GM12875 (cell line): Measurements from ENCODE around the gene ATP6V1A.

Experiments used
- H3K4me3 ChIP-seq: one replicate; pipeline ENCODE4 v1.5.1; 2011; ENCODE audit warnings: low read depth, low read length, control low read depth
- TF ChIP-seq, protein P1 (sequence below): IDR thresholded peaks from 2 replicates; pipeline ENCODE4 v1.5.1; 2011; ENCODE audit warnings: low read depth, mild to moderate bottlenecking, control low read depth, inconsistent platforms, low read length, moderate library complexity, borderline replicate concordance; ENCODE audit not compliant: insufficient read depth

ATP6V1A gene

DNA sequence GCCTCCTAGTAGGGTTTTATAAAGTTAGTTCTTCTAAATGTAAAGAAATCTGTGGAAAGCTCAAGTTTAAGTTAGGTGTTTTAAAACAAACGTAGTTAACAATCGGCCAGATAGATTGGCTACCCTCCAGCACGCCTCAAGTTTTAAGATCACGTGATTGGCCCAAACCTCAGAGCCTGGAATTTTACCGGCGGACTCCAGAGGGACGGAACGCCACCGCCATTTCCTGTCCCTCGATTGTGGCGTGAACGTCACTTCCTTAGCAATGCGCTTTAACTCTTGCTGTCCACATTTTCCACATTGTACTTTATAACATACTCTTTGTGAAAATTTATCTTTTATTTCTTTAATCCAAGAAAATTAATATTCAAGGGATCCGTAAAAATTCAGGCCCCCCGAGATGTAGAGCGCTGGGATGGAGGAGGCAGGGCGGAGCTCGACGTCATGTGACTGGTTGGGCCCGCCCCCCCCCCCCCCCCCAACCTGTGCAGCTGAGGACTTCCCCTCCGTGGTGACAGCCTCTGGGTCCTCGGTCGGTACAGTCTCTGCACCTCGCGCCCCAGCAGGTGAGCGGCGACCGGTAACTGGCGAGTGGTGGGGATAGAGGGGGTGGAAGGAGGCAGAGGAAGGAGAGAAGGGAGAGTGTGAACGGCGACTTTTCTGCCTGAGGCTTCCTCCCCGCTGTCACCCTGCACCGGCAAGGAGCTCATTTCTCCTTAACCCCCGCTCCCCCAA, at the start of gene ATP6V1A:
TSS of gene ATP6V1A (plus strand) at position 488 of the 735 bp plus-strand sequence. CDS start 31,719 bp downstream, outside the sequence.
- H3K4me3 ChIP-seq: peak within 1 kb of the TSS; percentile 96
- TF ChIP-seq, protein P1, sequence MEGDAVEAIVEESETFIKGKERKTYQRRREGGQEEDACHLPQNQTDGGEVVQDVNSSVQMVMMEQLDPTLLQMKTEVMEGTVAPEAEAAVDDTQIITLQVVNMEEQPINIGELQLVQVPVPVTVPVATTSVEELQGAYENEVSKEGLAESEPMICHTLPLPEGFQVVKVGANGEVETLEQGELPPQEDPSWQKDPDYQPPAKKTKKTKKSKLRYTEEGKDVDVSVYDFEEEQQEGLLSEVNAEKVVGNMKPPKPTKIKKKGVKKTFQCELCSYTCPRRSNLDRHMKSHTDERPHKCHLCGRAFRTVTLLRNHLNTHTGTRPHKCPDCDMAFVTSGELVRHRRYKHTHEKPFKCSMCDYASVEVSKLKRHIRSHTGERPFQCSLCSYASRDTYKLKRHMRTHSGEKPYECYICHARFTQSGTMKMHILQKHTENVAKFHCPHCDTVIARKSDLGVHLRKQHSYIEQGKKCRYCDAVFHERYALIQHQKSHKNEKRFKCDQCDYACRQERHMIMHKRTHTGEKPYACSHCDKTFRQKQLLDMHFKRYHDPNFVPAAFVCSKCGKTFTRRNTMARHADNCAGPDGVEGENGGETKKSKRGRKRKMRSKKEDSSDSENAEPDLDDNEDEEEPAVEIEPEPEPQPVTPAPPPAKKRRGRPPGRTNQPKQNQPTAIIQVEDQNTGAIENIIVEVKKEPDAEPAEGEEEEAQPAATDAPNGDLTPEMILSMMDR: no peak

DNA sequence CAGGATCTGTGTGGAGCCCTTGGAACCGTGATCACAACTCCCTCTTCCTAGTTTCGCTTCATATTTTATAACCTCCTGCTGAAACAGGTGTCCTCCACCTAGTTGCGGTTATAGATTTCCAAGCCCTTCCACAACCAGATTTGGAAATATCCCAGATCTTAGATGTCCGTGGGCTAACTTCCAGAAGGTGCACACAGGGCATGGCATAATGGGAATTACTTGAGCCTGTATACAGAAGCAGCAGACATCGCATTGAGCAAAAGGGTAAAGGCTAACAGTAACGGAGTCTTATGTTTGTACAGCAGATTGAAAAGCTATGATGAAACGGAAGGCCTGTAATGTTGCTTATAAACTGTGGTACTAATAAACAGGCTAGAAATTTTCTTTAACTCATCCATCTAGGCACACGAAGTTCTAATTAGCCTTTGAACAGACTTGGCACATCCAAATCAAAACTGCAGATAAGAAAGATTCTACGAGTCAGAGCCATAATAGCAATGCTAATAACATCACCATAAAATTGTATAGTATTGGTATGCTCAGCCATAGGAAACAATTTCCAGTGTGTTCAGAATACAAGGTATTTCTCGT, 49.2 kb upstream of the ATP6V1A start:
- peak overlapping the region; percentile 43 for H3K4me3 ChIP-seq
- TF ChIP-seq, protein P1: no peak

DNA sequence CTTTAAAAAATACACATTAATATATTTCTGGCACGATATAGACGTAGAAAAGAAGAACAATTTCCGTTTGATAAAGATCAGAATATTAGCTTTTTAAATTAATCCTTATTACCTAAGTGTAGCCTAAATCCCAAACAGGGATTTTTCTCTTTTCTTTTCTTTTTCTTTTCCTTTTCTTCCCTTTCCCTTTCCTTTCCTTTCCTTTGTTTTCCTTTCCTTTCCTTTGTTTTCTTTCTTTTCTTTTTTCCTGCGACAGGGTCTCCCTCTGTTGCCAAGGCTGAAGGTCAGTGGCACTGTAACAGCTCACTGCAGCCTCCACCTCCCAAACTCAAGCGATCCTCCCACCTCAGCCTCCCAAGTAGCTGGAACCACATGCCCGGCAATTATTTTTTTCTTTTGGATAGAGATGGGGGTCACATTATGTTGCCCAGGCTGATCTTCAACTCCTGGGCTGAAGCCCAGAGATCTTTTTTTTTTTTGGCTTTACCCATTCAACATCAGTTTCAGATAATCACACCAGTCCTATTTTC, 48.6 kb upstream of the ATP6V1A start:
- H3K4me3 ChIP-seq: no peak overlapping the region
- TF ChIP-seq, protein P1: no peak

DNA sequence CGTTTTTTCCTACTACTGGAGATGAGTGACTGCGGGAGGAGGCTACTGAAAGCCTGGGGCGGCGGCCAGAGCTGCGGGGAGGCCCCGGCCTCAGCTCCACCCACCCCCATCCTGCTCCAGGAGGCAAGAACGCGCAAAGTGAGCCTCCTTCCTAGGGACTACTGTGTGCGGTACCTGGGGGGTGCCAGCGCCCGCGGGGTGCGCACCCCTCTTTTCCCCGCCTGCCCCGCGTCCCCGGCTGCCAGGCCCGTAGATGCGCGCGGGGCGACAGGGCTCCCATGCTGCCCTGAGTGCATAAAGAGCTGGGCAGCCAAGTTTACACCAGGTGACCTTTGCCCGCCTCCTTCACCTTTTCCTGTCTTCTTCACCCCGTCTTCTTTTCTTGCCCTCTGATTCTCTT, 47.9 kb upstream of the ATP6V1A start:
- peak overlapping the region; percentile 33 for H3K4me3 ChIP-seq
- TF ChIP-seq, protein P1: no peak

DNA sequence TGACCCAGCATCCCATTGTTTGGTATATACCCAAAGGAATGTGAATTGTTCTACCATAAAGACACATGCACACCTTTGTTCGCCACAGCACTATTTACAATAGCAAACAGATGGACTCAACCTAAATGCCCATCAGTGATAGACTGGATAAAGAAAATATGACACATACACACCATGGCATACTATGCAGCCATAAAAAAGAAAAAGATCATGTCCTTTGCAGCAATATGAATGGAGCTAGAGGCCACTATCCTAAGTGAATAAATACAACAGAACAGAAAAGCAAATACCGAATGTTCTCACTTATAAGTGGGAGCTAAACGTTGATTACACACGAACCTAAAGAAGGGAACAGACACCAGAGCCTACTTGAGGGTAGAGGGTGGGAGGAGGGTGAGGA, 39.0 kb upstream of the ATP6V1A start:
- TF ChIP-seq, protein P1: no peak
- no peak overlapping the region for H3K4me3 ChIP-seq

DNA sequence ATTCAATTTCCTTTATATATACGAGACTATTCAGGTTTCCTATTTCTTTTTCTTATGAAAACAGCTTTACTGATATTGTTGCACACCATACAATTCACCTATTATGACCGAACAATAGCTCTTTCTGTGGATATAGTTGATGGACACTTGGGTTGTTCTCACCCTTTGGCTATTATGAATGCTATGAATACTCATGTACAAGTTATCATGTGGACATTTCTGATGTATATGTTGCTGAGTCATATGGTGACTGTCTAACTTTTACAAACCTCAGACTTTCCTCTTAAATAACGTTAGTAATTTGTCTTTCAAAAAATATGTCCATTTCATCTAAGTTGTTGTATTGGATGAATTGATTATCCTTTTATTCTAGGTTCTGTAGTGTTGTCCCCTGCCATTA, 34.7 kb upstream of the ATP6V1A start:
- no peak overlapping the region for H3K4me3 ChIP-seq
- TF ChIP-seq, protein P1: no peak

DNA sequence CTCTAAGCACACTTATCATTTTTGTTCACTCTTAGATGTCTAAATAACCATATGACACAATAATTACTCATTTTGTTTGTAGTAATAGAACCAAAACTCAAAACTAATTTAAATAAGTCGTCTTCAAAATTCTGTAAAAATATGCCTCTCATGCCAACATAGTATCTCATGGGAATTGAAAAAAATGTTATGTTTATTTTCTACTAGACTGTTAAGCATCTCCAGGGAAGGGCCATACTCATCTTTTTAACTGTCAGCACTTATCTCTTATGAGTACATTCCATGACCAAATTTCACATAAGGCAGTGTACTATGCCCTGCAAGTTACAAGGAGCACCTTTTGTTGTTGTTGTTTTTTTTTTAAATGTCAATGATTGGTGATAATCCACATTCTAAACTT, 32.1 kb upstream of the ATP6V1A start:
- TF ChIP-seq, protein P1: no peak
- H3K4me3 ChIP-seq: no peak overlapping the region
